B cell (primary cell): ENCODE data around the gene PSMA8. TPM values are rescaled to one million over a fixed set of nuclear protein-coding genes. Genes with fewer than 3 reads are reported as not detected.

Source experiments
- ATAC-seq: fragments of 200-7000 bp; cut with Tn5 transposase; one replicate; pipeline ENCODE4 v1.10.0; 2021; ENCODE audit warnings: low read depth, mild to moderate bottlenecking, moderate number of reproducible peaks, moderate library complexity
- CTCF ChIA-PET: fragments of 350-600 bp; sonication (Branson Sonifier 250); formaldehyde crosslinking; loops from one replicate; lab custom pipeline; 2021; ENCODE audit warnings: antibody characterized with exemption, inconsistent platforms; lab: Charles Lee
- POLR2A ChIA-PET: fragments of 350-600 bp; sonication (Branson Sonifier 250); formaldehyde crosslinking; loops from one replicate; lab custom pipeline; 2021; ENCODE audit warnings: antibody characterized with exemption; lab: Charles Lee
- DNase-seq: peaks from one replicate; pipeline ENCODE4 v3.0.0; 2013
- H2AFZ ChIP-seq: 2 replicates; pipeline ENCODE4 v1.6.1; 2012; ENCODE audit warnings: mild to moderate bottlenecking, low read depth, low read length; ENCODE audit not compliant: insufficient read depth, poor library complexity, severe bottlenecking
- H3K27ac ChIP-seq, 2 donors: 1 replicate in 1 of 2; 2 replicates in 1 of 2; pipeline ENCODE4 v1.5.1; 2012 to 2013; ENCODE audit warnings: low read length in 2 of 2, mild to moderate bottlenecking in 2 of 2, moderate library complexity in 1 of 2
- H3K27me3 ChIP-seq, 4 experiments: fragments of 200-600 bp in 1 of 4; sonication (generic) in 1 of 4; replicated peaks in 1 of 4; 1 replicate in 2 of 4; 2 replicates in 2 of 4; pipeline versions ENCODE4 v1.6.1 to v1.7.0; 2013 to 2016; ENCODE audit warnings: low read length in 3 of 4, mild to moderate bottlenecking in 2 of 4, mixed read lengths in 1 of 4, moderate library complexity in 1 of 4; ENCODE audit not compliant: insufficient read depth in 4 of 4, control insufficient read depth in 3 of 4; ENCODE audit errors: control extremely low read depth in 1 of 4
- H3K36me3 ChIP-seq, 2 experiments: replicated peaks in 1 of 2; 1 replicate in 1 of 2; 2 replicates in 1 of 2; pipeline versions ENCODE4 v1.6.1 to v1.7.1; 2013; ENCODE audit warnings: low read length in 1 of 2; ENCODE audit not compliant: insufficient read depth in 2 of 2, control insufficient read depth in 1 of 2; ENCODE audit errors: control extremely low read depth in 1 of 2, extremely low read depth in 1 of 2
- H3K4me1 ChIP-seq, 2 donors: fragments of 200-600 bp in 1 of 2; sonication (generic) in 1 of 2; 1 replicate in 1 of 2; 2 replicates in 1 of 2; pipeline versions ENCODE4 v1.5.1 to v1.6.1; 2013 to 2017; ENCODE audit warnings: low read length in 2 of 2; ENCODE audit not compliant: control insufficient read depth in 2 of 2, insufficient read depth in 2 of 2
- H3K4me2 ChIP-seq: replicated peaks from 2 replicates; pipeline ENCODE3; 2012; ENCODE audit warnings: mild to moderate bottlenecking, low read depth, low read length; ENCODE audit not compliant: poor library complexity, severe bottlenecking
- H3K4me3 ChIP-seq, 5 experiments: fragments of 200-600 bp in 1 of 5; sonication (generic) in 1 of 5; 1 replicate in 3 of 5; 2 replicates in 2 of 5; pipeline versions ENCODE4 v1.5.1 to v1.7.0; 2011 to 2016; ENCODE audit warnings: low read length in 4 of 5, mild to moderate bottlenecking in 4 of 5, low read depth in 2 of 5, control low read depth in 1 of 5, moderate library complexity in 1 of 5; ENCODE audit not compliant: insufficient read depth in 1 of 5; ENCODE audit errors: control extremely low read depth in 1 of 5, extremely low read depth in 1 of 5
- H3K79me2 ChIP-seq: fragments of 200-600 bp; sonication (generic); one replicate; pipeline ENCODE4 v1.6.0; 2016; ENCODE audit warnings: low read length; ENCODE audit not compliant: control insufficient read depth, insufficient read depth
- H3K9ac ChIP-seq: fragments of 200-600 bp; sonication (generic); 2 replicates; pipeline ENCODE4 v1.6.1; 2017; ENCODE audit warnings: mild to moderate bottlenecking, low read length, moderate library complexity
- H3K9me3 ChIP-seq, 3 donors: one replicate each; pipeline versions ENCODE4 v1.6.1 to v1.7.1; 2013; ENCODE audit warnings: low read length in 2 of 3; ENCODE audit not compliant: control insufficient read depth in 2 of 3, insufficient read depth in 1 of 3; ENCODE audit errors: control extremely low read depth in 1 of 3
- H4K20me1 ChIP-seq: 2 replicates; pipeline ENCODE4 v1.6.0; 2012; ENCODE audit warnings: mild to moderate bottlenecking, low read length; ENCODE audit not compliant: insufficient read depth, control insufficient read depth, poor library complexity, severe bottlenecking
- H3K27ac Mint-ChIP-seq: one replicate; pipeline ENCODE4 v1.8.0; 2021; ENCODE audit warnings: mixed read lengths
- H3K27me3 Mint-ChIP-seq: one replicate; pipeline ENCODE4 v1.8.0; 2021; ENCODE audit warnings: mixed read lengths
- H3K4me1 Mint-ChIP-seq: one replicate; pipeline ENCODE4 v1.8.0; 2021; ENCODE audit warnings: mixed read lengths
- H3K4me3 Mint-ChIP-seq: one replicate; pipeline ENCODE4 v1.8.0; 2021; ENCODE audit warnings: mixed read lengths
- H3K9me3 Mint-ChIP-seq: one replicate; pipeline ENCODE4 v1.8.0; 2022; ENCODE audit warnings: mixed read lengths; ENCODE audit not compliant: insufficient read depth
- CTCF ChIP-seq: fragments of 200-600 bp; IDR thresholded peaks from one replicate; pipeline ENCODE4 v1.8.0; 2022; ENCODE audit warnings: antibody characterized with exemption, mild to moderate bottlenecking
- EZH2 ChIP-seq: IDR thresholded peaks from 2 replicates; pipeline ENCODE4 v1.6.1; 2012; ENCODE audit warnings: borderline replicate concordance, low read depth, mild to moderate bottlenecking, moderate library complexity, low read length; ENCODE audit not compliant: insufficient read depth, poor library complexity, severe bottlenecking
- whole genome bisulfite sequencing: methylation state at CpG from one replicate; pipeline ENCODE4 v1.1.5; 2013; ENCODE audit warnings: missing lambda C conversion rate; ENCODE audit not compliant: insufficient coverage; 5-methylcytosine and 5-hydroxymethylcytosine counted together
- intact Hi-C: fragments of 100-400 bp; cut with micrococcal nuclease; formaldehyde crosslinking; loops from one replicate; pipeline ENCODE4 v1.10.0; 2022
- polyA plus RNA-seq: library from polyadenylated mRNA; depleted of rRNA; stranded (reverse); fragments of >200 nt; gene quantifications from 2 replicates; pipeline ENCODE4 v1.2.3, GENCODE V29; 2012
- total RNA-seq, 2 donors: library from RNA; stranded (reverse); fragments of 120-200 nt in 1 of 2; gene quantifications; 1 replicate in 1 of 2; 2 replicates in 1 of 2; pipeline versions ENCODE4 v1.2.3 to v1.2.4, GENCODE V29; 2013 to 2022

Gene PSMA8
- total and polyA plus RNA-seq, 2 donors (not counting 1 experiment from before 2014, with no cell fraction given) = 0.33 to 0.91 TPM

GRCh38 chr18:26205318-26205717, 71.6 kb downstream of the PSMA8 start:
- Histone ChIP-seq H3K4me3 (no peak overlapping the region), H3K79me2 (no peaks in the 10 kb centered on the region), H3K27me3 (no peaks in the 10 kb centered on the region), H2AFZ (no peak overlapping the region), H3K36me3 (no peaks in the 10 kb centered on the region), H3K9me3 (peaks cover 0 to 1% (median 0%) of the 10 kb centered on the region in 3 donors), H3K9ac (no peak overlapping the region), H3K4me1 (no peaks in the 10 kb centered on the region), H3K27ac (no peak overlapping the region), H4K20me1 (no peaks in the 10 kb centered on the region), H3K4me2 (no peak overlapping the region)
- Mint-ChIP-seq H3K27me3 (no peaks in the 10 kb centered on the region), H3K4me1 (peaks cover 4% of the 10 kb centered on the region), H3K9me3 (no peaks in the 10 kb centered on the region), H3K4me3 (no peak overlapping the region), H3K27ac (no peak overlapping the region)
- no CpG with 5 or more reads among the region's 1 CpG for WGBS
- ChIA-PET CTCF (no interaction called here), POLR2A (no interaction called here)
- intact Hi-C loops = no loop called here
- ATAC-seq (no peak), DNase-seq (no peak)
- TF ChIP-seq EZH2 = no peak
- TF ChIP-seq CTCF = no peak

- no CpG with 5 or more reads among the region's 2 CpGs for WGBS
- Histone ChIP-seq H3K4me1 (no peaks in the 10 kb centered on the region), H3K27me3 (no peaks in the 10 kb centered on the region), H3K4me3 (no peak overlapping the region), H3K4me2 (no peak overlapping the region), H3K27ac (no peak overlapping the region), H3K9me3 (peaks cover 0 to 1% (median 0%) of the 10 kb centered on the region in 3 donors), H4K20me1 (no peaks in the 10 kb centered on the region), H3K9ac (no peak overlapping the region), H3K36me3 (no peaks in the 10 kb centered on the region), H2AFZ (no peak overlapping the region), H3K79me2 (no peaks in the 10 kb centered on the region)
- Mint-ChIP-seq H3K4me1 (peaks cover 4% of the 10 kb centered on the region), H3K9me3 (no peaks in the 10 kb centered on the region), H3K27me3 (no peaks in the 10 kb centered on the region), H3K27ac (no peak overlapping the region), H3K4me3 (no peak overlapping the region)
- ATAC-seq = no peak
- TF ChIP-seq CTCF (no peak), EZH2 (no peak)
- intact Hi-C loops = no loop called here
- POLR2A ChIA-PET = no interaction called here
- no peak for DNase-seq
- CTCF ChIA-PET = interaction anchor here (0.7 kb wide), 1 partner anchor 163 kb away, joined by 3 read pairs; no protein-coding TSS in a partner anchor
Measured at GRCh38 chr18:26206488-26206887, 72.8 kb downstream of the PSMA8 start.
